ENCODE results near the gene UTP15. TPM values are rescaled to one million over a fixed set of nuclear protein-coding genes. Genes with fewer than 3 reads are reported as not detected.

The UTP15 gene
- total and polyA plus RNA-seq, 2 experiments from 2014 or later = 16.5 to 59.0 TPM

DNA sequence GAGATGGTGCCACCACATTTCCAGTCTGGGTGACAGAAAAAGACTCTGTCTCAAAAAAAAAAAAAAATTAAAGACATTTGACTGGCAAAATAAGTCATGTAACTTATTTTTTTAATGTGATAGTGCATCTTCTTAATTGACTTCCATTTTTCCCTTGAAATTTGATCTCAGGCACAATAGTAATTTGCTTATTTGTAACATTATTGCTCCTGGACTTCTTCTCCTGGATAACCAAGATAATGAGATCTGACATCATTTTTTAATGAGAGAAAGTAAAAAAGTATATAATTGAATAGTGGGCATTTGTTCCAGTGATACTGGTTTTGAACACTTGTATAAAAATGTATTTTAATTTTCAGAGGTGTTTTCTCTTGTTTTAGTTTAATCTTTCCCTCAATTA, 63.9 kb downstream of the UTP15 start:
- H3K27me3 ChIP-seq (ENCODE audit: insufficient read depth) = peaks cover 44% of the 10 kb centered on the region
- H3K4me1 Mint-ChIP-seq = peaks cover 4% of the 10 kb centered on the region
- H3K27me3 Mint-ChIP-seq (ENCODE audit: insufficient read depth, low read depth, poor library complexity) = peaks cover 15% of the 10 kb centered on the region

More for the DNA sequence above, 63.9 kb downstream of the UTP15 start:
- Histone ChIP-seq H3K36me3 (ENCODE audit: insufficient read depth) (no peaks in the 10 kb centered on the region), H3K4me1 (ENCODE audit: insufficient read depth) (peaks cover 16% of the 10 kb centered on the region; the same call in 1 of the 2 replicates), H3K4me2 (no peak overlapping the region), H3K4me3 (no peak overlapping the region), H3K79me2 (replicated peaks; ENCODE audit: insufficient read depth) (no peaks in the 10 kb centered on the region), H4K20me1 (replicated peaks; ENCODE audit: insufficient read depth) (no peaks in the 10 kb centered on the region), H3K9me2 (ENCODE audit: insufficient read depth) (no peaks in the 10 kb centered on the region), H3F3A (replicated peaks; ENCODE audit: low read depth) (peaks cover 7% of the 10 kb centered on the region; the same call in 1 of the 2 replicates), H2AFZ (no peak overlapping the region), H3K27ac (ENCODE audit: low read depth) (no peak overlapping the region)
- TF ChIP-seq, protein P1, sequence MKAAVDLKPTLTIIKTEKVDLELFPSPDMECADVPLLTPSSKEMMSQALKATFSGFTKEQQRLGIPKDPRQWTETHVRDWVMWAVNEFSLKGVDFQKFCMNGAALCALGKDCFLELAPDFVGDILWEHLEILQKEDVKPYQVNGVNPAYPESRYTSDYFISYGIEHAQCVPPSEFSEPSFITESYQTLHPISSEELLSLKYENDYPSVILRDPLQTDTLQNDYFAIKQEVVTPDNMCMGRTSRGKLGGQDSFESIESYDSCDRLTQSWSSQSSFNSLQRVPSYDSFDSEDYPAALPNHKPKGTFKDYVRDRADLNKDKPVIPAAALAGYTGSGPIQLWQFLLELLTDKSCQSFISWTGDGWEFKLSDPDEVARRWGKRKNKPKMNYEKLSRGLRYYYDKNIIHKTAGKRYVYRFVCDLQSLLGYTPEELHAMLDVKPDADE (IDR thresholded peaks at IDR 0.05) = no peak
- TF ChIP-seq ZNF114 (CRISPR knock-in tag; IDR thresholded peaks at IDR 0.05) (no peak), EZH2phosphoT487 (IDR thresholded peaks at IDR 0.05; ENCODE audit: unreplicated experiment) (no peak), ZNF331 (CRISPR knock-in tag; IDR thresholded peaks at IDR 0.05; ENCODE audit: low read depth) (no peak), STAT1 (IDR thresholded peaks at IDR 0.05; ENCODE audit: unreplicated experiment) (no peak), NANOG (IDR thresholded peaks at IDR 0.05; ENCODE audit: borderline replicate concordance) (no peak), EZH2 (IDR thresholded peaks at IDR 0.05; ENCODE audit: low read depth, unreplicated experiment) (no peak), JUNB (IDR thresholded peaks at IDR 0.05; ENCODE audit: unreplicated experiment) (no peak), CREB1 (CRISPR knock-in tag; IDR thresholded peaks at IDR 0.05; ENCODE audit: low read depth) (no peak), POLR2AphosphoS5 (IDR thresholded peaks at IDR 0.05; ENCODE audit: low read depth) (no peak)
- TF ChIP-seq, protein P2, sequence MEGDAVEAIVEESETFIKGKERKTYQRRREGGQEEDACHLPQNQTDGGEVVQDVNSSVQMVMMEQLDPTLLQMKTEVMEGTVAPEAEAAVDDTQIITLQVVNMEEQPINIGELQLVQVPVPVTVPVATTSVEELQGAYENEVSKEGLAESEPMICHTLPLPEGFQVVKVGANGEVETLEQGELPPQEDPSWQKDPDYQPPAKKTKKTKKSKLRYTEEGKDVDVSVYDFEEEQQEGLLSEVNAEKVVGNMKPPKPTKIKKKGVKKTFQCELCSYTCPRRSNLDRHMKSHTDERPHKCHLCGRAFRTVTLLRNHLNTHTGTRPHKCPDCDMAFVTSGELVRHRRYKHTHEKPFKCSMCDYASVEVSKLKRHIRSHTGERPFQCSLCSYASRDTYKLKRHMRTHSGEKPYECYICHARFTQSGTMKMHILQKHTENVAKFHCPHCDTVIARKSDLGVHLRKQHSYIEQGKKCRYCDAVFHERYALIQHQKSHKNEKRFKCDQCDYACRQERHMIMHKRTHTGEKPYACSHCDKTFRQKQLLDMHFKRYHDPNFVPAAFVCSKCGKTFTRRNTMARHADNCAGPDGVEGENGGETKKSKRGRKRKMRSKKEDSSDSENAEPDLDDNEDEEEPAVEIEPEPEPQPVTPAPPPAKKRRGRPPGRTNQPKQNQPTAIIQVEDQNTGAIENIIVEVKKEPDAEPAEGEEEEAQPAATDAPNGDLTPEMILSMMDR (conservative IDR thresholded peaks at IDR 0.05; ENCODE audit: low read depth in 2 of 2) = no peak
- TF ChIP-seq, protein P3, sequence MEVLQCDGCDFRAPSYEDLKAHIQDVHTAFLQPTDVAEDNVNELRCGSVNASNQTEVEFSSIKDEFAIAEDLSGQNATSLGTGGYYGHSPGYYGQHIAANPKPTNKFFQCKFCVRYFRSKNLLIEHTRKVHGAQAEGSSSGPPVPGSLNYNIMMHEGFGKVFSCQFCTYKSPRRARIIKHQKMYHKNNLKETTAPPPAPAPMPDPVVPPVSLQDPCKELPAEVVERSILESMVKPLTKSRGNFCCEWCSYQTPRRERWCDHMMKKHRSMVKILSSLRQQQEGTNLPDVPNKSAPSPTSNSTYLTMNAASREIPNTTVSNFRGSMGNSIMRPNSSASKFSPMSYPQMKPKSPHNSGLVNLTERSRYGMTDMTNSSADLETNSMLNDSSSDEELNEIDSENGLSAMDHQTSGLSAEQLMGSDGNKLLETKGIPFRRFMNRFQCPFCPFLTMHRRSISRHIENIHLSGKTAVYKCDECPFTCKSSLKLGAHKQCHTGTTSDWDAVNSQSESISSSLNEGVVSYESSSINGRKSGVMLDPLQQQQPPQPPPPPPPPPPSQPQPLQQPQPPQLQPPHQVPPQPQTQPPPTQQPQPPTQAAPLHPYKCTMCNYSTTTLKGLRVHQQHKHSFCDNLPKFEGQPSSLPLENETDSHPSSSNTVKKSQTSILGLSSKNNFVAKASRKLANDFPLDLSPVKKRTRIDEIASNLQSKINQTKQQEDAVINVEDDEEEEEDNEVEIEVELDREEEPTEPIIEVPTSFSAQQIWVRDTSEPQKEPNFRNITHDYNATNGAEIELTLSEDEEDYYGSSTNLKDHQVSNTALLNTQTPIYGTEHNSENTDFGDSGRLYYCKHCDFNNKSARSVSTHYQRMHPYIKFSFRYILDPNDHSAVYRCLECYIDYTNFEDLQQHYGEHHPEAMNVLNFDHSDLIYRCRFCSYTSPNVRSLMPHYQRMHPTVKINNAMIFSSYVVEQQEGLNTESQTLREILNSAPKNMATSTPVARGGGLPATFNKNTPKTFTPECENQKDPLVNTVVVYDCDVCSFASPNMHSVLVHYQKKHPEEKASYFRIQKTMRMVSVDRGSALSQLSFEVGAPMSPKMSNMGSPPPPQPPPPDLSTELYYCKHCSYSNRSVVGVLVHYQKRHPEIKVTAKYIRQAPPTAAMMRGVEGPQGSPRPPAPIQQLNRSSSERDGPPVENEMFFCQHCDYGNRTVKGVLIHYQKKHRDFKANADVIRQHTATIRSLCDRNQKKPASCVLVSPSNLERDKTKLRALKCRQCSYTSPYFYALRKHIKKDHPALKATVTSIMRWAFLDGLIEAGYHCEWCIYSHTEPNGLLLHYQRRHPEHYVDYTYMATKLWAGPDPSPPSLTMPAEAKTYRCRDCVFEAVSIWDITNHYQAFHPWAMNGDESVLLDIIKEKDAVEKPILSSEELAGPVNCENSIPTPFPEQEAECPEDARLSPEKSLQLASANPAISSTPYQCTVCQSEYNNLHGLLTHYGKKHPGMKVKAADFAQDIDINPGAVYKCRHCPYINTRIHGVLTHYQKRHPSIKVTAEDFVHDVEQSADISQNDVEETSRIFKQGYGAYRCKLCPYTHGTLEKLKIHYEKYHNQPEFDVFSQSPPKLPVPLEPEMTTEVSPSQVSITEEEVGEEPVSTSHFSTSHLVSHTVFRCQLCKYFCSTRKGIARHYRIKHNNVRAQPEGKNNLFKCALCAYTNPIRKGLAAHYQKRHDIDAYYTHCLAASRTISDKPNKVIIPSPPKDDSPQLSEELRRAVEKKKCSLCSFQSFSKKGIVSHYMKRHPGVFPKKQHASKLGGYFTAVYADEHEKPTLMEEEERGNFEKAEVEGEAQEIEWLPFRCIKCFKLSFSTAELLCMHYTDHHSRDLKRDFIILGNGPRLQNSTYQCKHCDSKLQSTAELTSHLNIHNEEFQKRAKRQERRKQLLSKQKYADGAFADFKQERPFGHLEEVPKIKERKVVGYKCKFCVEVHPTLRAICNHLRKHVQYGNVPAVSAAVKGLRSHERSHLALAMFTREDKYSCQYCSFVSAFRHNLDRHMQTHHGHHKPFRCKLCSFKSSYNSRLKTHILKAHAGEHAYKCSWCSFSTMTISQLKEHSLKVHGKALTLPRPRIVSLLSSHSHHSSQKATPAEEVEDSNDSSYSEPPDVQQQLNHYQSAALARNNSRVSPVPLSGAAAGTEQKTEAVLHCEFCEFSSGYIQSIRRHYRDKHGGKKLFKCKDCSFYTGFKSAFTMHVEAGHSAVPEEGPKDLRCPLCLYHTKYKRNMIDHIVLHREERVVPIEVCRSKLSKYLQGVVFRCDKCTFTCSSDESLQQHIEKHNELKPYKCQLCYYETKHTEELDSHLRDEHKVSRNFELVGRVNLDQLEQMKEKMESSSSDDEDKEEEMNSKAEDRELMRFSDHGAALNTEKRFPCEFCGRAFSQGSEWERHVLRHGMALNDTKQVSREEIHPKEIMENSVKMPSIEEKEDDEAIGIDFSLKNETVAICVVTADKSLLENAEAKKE (CRISPR knock-in tag; IDR thresholded peaks at IDR 0.05) = no peak
- TF ChIP-seq, protein P4, sequence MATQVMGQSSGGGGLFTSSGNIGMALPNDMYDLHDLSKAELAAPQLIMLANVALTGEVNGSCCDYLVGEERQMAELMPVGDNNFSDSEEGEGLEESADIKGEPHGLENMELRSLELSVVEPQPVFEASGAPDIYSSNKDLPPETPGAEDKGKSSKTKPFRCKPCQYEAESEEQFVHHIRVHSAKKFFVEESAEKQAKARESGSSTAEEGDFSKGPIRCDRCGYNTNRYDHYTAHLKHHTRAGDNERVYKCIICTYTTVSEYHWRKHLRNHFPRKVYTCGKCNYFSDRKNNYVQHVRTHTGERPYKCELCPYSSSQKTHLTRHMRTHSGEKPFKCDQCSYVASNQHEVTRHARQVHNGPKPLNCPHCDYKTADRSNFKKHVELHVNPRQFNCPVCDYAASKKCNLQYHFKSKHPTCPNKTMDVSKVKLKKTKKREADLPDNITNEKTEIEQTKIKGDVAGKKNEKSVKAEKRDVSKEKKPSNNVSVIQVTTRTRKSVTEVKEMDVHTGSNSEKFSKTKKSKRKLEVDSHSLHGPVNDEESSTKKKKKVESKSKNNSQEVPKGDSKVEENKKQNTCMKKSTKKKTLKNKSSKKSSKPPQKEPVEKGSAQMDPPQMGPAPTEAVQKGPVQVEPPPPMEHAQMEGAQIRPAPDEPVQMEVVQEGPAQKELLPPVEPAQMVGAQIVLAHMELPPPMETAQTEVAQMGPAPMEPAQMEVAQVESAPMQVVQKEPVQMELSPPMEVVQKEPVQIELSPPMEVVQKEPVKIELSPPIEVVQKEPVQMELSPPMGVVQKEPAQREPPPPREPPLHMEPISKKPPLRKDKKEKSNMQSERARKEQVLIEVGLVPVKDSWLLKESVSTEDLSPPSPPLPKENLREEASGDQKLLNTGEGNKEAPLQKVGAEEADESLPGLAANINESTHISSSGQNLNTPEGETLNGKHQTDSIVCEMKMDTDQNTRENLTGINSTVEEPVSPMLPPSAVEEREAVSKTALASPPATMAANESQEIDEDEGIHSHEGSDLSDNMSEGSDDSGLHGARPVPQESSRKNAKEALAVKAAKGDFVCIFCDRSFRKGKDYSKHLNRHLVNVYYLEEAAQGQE (IDR thresholded peaks at IDR 0.05; ENCODE audit: unreplicated experiment) = no peak
- no peak overlapping the region for H3K4me3 Mint-ChIP-seq
- no peaks in the 10 kb centered on the region for H3K9me3 Mint-ChIP-seq
- DNase-seq (ENCODE audit: low spot score) (no peak), ATAC-seq (no peak)
- H3K27ac Mint-ChIP-seq = no peak overlapping the region
- H3K36me3 Mint-ChIP-seq (ENCODE audit: low read depth) = no peaks in the 10 kb centered on the region

Data from GM23338 (cell line).